OCI-LY3 (cell line): ENCODE results near the gene PVALB.
A peak's percentile ranks its signal among the peaks of the same experiment; 100 is the strongest.

Experiments
- H2AFZ ChIP-seq: fragments of 200-600, 300-600 bp; shearing (Covaris generic); 2 replicates; pipeline ENCODE4 v1.6.0; 2014; ENCODE audit warnings: antibody characterized with exemption, low read depth, low read length
- H3K27ac ChIP-seq: fragments of 200-600, 300-600 bp; sonication (generic); 2 replicates; pipeline ENCODE4 v1.5.1; 2014; ENCODE audit warnings: mild to moderate bottlenecking, low read length, moderate library complexity, mixed read lengths
- H3K27me3 ChIP-seq: fragments of 200-600, 300-600 bp; sonication (generic); 2 replicates; pipeline ENCODE4 v1.6.1; 2014; ENCODE audit warnings: low read depth, low read length, mixed read lengths
- H3K36me3 ChIP-seq: fragments of 200-600, 300-600 bp; sonication (generic); replicated peaks from 2 replicates; pipeline ENCODE3; 2014; ENCODE audit warnings: low read depth, low read length, mixed read lengths
- H3K4me1 ChIP-seq: fragments of 300-600, 200-600 bp; sonication (generic); 2 replicates; pipeline ENCODE4 v1.6.1; 2014; ENCODE audit warnings: low read length, mixed read lengths
- H3K4me2 ChIP-seq: fragments of 200-600, 300-600 bp; sonication (generic); 2 replicates; pipeline ENCODE4 v1.6.1; 2014; ENCODE audit warnings: low read length, mixed read lengths
- H3K4me3 ChIP-seq: fragments of 300-600, 200-600 bp; sonication (generic); 2 replicates; pipeline ENCODE4 v1.5.1; 2014; ENCODE audit warnings: antibody characterized with exemption, mild to moderate bottlenecking, low read length, moderate library complexity
- H3K79me2 ChIP-seq: fragments of 300-600, 200-600 bp; shearing (Covaris generic); 2 replicates; pipeline ENCODE4 v1.6.1; 2014; ENCODE audit warnings: mild to moderate bottlenecking, low read length, mixed read lengths
- H3K9ac ChIP-seq: fragments of 300-600, 200-600 bp; shearing (Covaris generic); 2 replicates; pipeline ENCODE4 v1.6.0; 2014; ENCODE audit warnings: mild to moderate bottlenecking, low read length, moderate library complexity
- H3K9me3 ChIP-seq: fragments of 200-600, 300-600 bp; shearing (Covaris generic); 2 replicates; pipeline ENCODE4 v1.6.1; 2014; ENCODE audit warnings: low read length, mixed read lengths; ENCODE audit not compliant: insufficient read depth
- H4K20me1 ChIP-seq: fragments of 200-600, 300-600 bp; sonication (generic); 2 replicates; pipeline ENCODE4 v1.6.1; 2016; ENCODE audit warnings: low read length, mixed read lengths; ENCODE audit not compliant: insufficient read depth
- CTCF ChIP-seq: fragments of 200-600, 300-600 bp; sonication (generic); IDR thresholded peaks from 2 replicates; pipeline ENCODE4 v1.5.1; 2014; ENCODE audit warnings: antibody characterized with exemption, low read length, low read depth
- EZH2phosphoT487 ChIP-seq: fragments of 200-600 bp; shearing (Covaris generic); IDR thresholded peaks from 2 replicates; pipeline ENCODE4 v1.6.1; 2018; ENCODE audit warnings: antibody characterized with exemption, mixed run types, low read depth

PVALB gene

DNA sequence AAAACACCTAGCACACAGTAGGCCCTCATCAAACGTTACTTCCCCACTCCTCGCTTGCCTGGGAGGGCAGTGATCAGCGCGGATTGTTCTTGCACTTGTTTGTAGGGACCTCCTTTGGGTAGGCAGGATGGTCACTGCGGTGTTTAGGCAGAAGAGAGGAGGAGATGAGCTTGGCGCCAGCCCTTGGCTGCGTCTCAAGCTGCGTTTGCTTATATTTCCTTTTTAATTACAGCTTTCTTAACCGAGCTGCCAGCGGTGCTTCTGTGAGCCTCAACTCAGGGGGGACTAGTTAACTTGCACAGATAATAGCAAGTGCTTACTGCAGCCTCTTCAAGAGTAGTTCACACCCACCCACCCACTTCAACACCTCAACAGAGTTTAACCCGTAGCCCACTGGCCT, 56.0 kb downstream of the PVALB start:
- no peak overlapping the region for H3K27ac ChIP-seq
- H3K9me3 ChIP-seq, result no peaks in the 10 kb centered on the region
- H3K9ac ChIP-seq, result no peak overlapping the region
- H3K36me3 ChIP-seq, result no peaks in the 10 kb centered on the region
- H3K4me3 ChIP-seq, result no peak overlapping the region
- H3K27me3 ChIP-seq, result 0 out of 2 replicates have a peak, but pooled peaks cover 4% of the 10 kb centered on the region
- H3K79me2 ChIP-seq, result no peaks in the 10 kb centered on the region
- TF ChIP-seq CTCF, result no peak
- TF ChIP-seq EZH2phosphoT487, result no peak
- no peaks in the 10 kb centered on the region for H4K20me1 ChIP-seq
- H2AFZ ChIP-seq, result no peak overlapping the region
- H3K4me2 ChIP-seq, result no peak overlapping the region
- H3K4me1 ChIP-seq, result no peaks in the 10 kb centered on the region

GRCh38 chr22:36759481-36760159, 57.2 kb downstream of the PVALB start:
- Histone ChIP-seq H3K9ac (no peak overlapping the region), H3K4me3 (no peak overlapping the region), H4K20me1 (no peaks in the 10 kb centered on the region), H3K9me3 (no peaks in the 10 kb centered on the region), H3K27ac (no peak overlapping the region), H2AFZ (no peak overlapping the region), H3K4me1 (no peaks in the 10 kb centered on the region), H3K36me3 (no peaks in the 10 kb centered on the region), H3K79me2 (no peaks in the 10 kb centered on the region), H3K27me3 (peaks cover 9% of the 10 kb centered on the region; the same call in 1 of the 2 replicates), H3K4me2 (no peak overlapping the region)
- TF ChIP-seq CTCF, result no peak

DNA sequence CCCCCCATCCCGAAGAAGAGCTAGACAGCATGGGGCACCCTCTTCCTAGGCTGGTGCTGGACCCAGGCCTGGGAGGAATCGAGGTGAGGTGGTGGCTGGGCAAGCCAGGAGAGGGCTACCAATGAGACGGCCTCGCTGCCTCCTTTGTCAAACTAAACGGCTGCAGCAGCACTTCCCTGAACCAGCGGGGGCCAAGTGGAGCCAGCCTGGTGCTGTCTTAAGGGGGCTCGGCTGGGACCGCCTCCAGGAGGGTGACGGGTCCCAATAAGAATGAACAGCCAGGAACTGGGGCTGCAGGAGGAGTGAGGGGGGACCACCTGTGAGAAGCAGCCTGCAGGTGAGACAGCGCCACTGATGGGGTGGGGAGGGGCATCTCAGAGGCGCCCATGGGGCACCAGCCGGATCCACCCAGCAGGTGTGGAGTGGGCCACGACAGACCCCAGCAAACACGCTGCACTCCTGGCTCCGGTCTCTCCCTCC, 58.0 kb downstream of the PVALB start:
- no peak overlapping the region for H3K4me2 ChIP-seq
- TF ChIP-seq CTCF (no peak), EZH2phosphoT487 (no peak)
- no peaks in the 10 kb centered on the region for H3K79me2 ChIP-seq

GRCh38 chr22:36757668-36758211, 59.1 kb downstream of the PVALB start:
- H2AFZ ChIP-seq, result no peak overlapping the region
- H3K79me2 ChIP-seq, result no peaks in the 10 kb centered on the region
- H3K27ac ChIP-seq, result no peak overlapping the region

More for the DNA sequence above, 58.0 kb downstream of the PVALB start:
- Histone ChIP-seq H3K36me3 (no peaks in the 10 kb centered on the region), H3K4me3 (no peak overlapping the region), H3K4me1 (no peaks in the 10 kb centered on the region), H3K9ac (no peak overlapping the region), H3K9me3 (no peaks in the 10 kb centered on the region), H4K20me1 (no peaks in the 10 kb centered on the region), H3K27me3 (peaks cover 17% of the 10 kb centered on the region), H2AFZ (no peak overlapping the region), H3K27ac (no peak overlapping the region)

More at GRCh38 chr22:36757668-36758211, 59.1 kb downstream of the PVALB start:
- Histone ChIP-seq H3K9ac (no peak overlapping the region), H3K4me2 (no peak overlapping the region), H3K27me3 (peaks cover 28% of the 10 kb centered on the region), H3K4me3 (no peak overlapping the region), H3K36me3 (no peaks in the 10 kb centered on the region), H3K4me1 (no peaks in the 10 kb centered on the region), H4K20me1 (no peaks in the 10 kb centered on the region), H3K9me3 (no peaks in the 10 kb centered on the region)
- no peak for TF ChIP-seq EZH2phosphoT487
- TF ChIP-seq CTCF, result peak; percentile 89
